PC-3 (cell line): Measurements from ENCODE around the gene GPR137B. TPM values are rescaled to one million over a fixed set of nuclear protein-coding genes. Genes with fewer than 3 reads are reported as not detected.

Experiments
- ATAC-seq: fragments of 200-7000 bp; cut with Tn5 transposase; 2 replicates; pipeline ENCODE4 v1.9.1; 2020; ENCODE audit warnings: mild to moderate bottlenecking, moderate library complexity
- BruUV-seq: library from RNA; stranded (reverse); fragments of 400-500 nt; replicated peaks from 2 replicates; lab custom pipeline; 2021; lab: Mats Ljungman, UMichigan
- CTCF ChIA-PET: fragments of 300-600 bp; sonication (Branson Sonifier 250); formaldehyde crosslinking; loops from one replicate; lab custom pipeline; 2022; ENCODE audit warnings: antibody characterized with exemption; lab: Charles Lee
- POLR2A ChIA-PET: fragments of 300-600 bp; sonication (Branson Sonifier 250); formaldehyde crosslinking; loops from one replicate; lab custom pipeline; 2022; ENCODE audit warnings: antibody characterized with exemption; ENCODE audit not compliant: unreplicated experiment; lab: Charles Lee
- DNase-seq: peaks from one replicate; pipeline ENCODE4 v3.0.0-alpha.2; 2015
- H2AFZ ChIP-seq: fragments of 300-600 bp; sonication (generic); 2 replicates; pipeline ENCODE4 v1.6.0; 2016; ENCODE audit warnings: antibody characterized with exemption, low read length
- H3F3A ChIP-seq: fragments of 300-600 bp; sonication (generic); one replicate; pipeline ENCODE4 v1.6.0; 2017; ENCODE audit warnings: antibody characterized with exemption, low read length, control low read depth, mild to moderate bottlenecking; ENCODE audit not compliant: unreplicated experiment
- H3K27ac ChIP-seq: fragments of 300-600 bp; sonication (generic); 2 replicates; pipeline ENCODE4 v1.5.1; 2016; ENCODE audit warnings: mild to moderate bottlenecking, low read length
- H3K27me3 ChIP-seq: fragments of 300-600 bp; sonication (generic); 2 replicates; pipeline ENCODE4 v1.6.1; 2016; ENCODE audit warnings: low read length, mixed read lengths
- H3K36me3 ChIP-seq: fragments of 300-600 bp; sonication (generic); 2 replicates; pipeline ENCODE4 v1.6.1; 2016; ENCODE audit warnings: low read depth, mixed run types, low read length, mixed read lengths
- H3K4me1 ChIP-seq: fragments of 300-600 bp; sonication (generic); 2 replicates; pipeline ENCODE4 v1.5.1; 2016; ENCODE audit warnings: low read length; ENCODE audit not compliant: insufficient read depth
- H3K4me2 ChIP-seq: fragments of 300-600 bp; sonication (generic); 2 replicates; pipeline ENCODE4 v1.6.0; 2016; ENCODE audit warnings: low read length
- H3K4me3 ChIP-seq: fragments of 300-600 bp; sonication (generic); 2 replicates; pipeline ENCODE4 v1.5.1; 2016; ENCODE audit warnings: mild to moderate bottlenecking, low read length, mixed read lengths
- H3K79me2 ChIP-seq: fragments of 300-600 bp; sonication (generic); 2 replicates; pipeline ENCODE4 v1.6.1; 2017; ENCODE audit warnings: low read length, mixed read lengths
- H3K9ac ChIP-seq: fragments of 300-600 bp; sonication (generic); 2 replicates; pipeline ENCODE4 v1.6.0; 2016; ENCODE audit warnings: mild to moderate bottlenecking, low read length
- H3K9me2 ChIP-seq: fragments of 300-600 bp; sonication (generic); replicated peaks from 2 replicates; pipeline ENCODE4 v1.6.1; 2016; ENCODE audit warnings: mixed run types, low read length, mixed read lengths
- H3K9me3 ChIP-seq: fragments of 300-600 bp; sonication (generic); 2 replicates; pipeline ENCODE4 v1.6.1; 2016; ENCODE audit warnings: low read length, mixed read lengths
- H4K20me1 ChIP-seq: fragments of 300-600 bp; sonication (generic); 2 replicates; pipeline ENCODE4 v1.6.1; 2016; ENCODE audit warnings: low read length, mixed read lengths
- EZH2 ChIP-seq: fragments of 300-600 bp; sonication (generic); IDR thresholded peaks from one replicate; pipeline ENCODE4 v1.6.1; 2017; ENCODE audit warnings: antibody characterized with exemption, mild to moderate bottlenecking, low read length; ENCODE audit not compliant: unreplicated experiment
- EZH2phosphoT487 ChIP-seq: fragments of 300-600 bp; sonication (generic); IDR thresholded peaks from 2 replicates; pipeline ENCODE4 v1.6.1; 2018; ENCODE audit warnings: mild to moderate bottlenecking, antibody characterized with exemption, low read length, borderline replicate concordance
- intact Hi-C: fragments of 100-400 bp; cut with micrococcal nuclease; formaldehyde crosslinking; loops from 2 replicates; pipeline ENCODE4 v1.9.0; 2023
- total RNA-seq: library from RNA; depleted of rRNA; stranded (reverse); fragments of >200 nt; gene quantifications from 2 replicates; pipeline ENCODE4 v1.2.3, GENCODE V29; 2014
- TF ChIP-seq, protein P1 (sequence below): fragments of 300-600 bp; sonication (generic); conservative IDR thresholded peaks from 2 replicates; pipeline ENCODE4 v1.5.1; 2017; ENCODE audit warnings: antibody characterized with exemption, low read depth, mild to moderate bottlenecking, low read length

GPR137B gene
- total RNA-seq, 1 experiment from 2014 or later: 2.3 TPM

- Histone ChIP-seq H3K36me3 (no peaks in the 10 kb centered on the region), H3F3A (no peaks in the 10 kb centered on the region), H3K79me2 (no peaks in the 10 kb centered on the region), H3K27ac (no peak overlapping the region), H3K4me1 (no peaks in the 10 kb centered on the region), H3K9ac (no peak overlapping the region), H3K9me2 (no peaks in the 10 kb centered on the region), H3K4me2 (no peak overlapping the region), H2AFZ (no peak overlapping the region), H3K4me3 (no peak overlapping the region), H3K27me3 (no peaks in the 10 kb centered on the region), H3K9me3 (no peaks in the 10 kb centered on the region), H4K20me1 (no peaks in the 10 kb centered on the region)
- DNase-seq: no peak
- no peak for TF ChIP-seq EZH2
- TF ChIP-seq, protein P1, sequence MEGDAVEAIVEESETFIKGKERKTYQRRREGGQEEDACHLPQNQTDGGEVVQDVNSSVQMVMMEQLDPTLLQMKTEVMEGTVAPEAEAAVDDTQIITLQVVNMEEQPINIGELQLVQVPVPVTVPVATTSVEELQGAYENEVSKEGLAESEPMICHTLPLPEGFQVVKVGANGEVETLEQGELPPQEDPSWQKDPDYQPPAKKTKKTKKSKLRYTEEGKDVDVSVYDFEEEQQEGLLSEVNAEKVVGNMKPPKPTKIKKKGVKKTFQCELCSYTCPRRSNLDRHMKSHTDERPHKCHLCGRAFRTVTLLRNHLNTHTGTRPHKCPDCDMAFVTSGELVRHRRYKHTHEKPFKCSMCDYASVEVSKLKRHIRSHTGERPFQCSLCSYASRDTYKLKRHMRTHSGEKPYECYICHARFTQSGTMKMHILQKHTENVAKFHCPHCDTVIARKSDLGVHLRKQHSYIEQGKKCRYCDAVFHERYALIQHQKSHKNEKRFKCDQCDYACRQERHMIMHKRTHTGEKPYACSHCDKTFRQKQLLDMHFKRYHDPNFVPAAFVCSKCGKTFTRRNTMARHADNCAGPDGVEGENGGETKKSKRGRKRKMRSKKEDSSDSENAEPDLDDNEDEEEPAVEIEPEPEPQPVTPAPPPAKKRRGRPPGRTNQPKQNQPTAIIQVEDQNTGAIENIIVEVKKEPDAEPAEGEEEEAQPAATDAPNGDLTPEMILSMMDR: no peak
- TF ChIP-seq EZH2phosphoT487: no peak
- BruUV-seq: no TSS peak
- intact Hi-C loops: no loop called here
- no peak for ATAC-seq
- CTCF ChIA-PET: no interaction called here
- POLR2A ChIA-PET: no interaction called here
Observed at GRCh38 chr1:236228411-236228810, 86.1 kb downstream of the GPR137B start.

- Histone ChIP-seq H3K9me2 (no peaks in the 10 kb centered on the region), H3F3A (no peaks in the 10 kb centered on the region), H3K36me3 (no peaks in the 10 kb centered on the region), H3K4me2 (no peak overlapping the region), H3K9me3 (no peaks in the 10 kb centered on the region), H3K4me3 (no peak overlapping the region), H3K27ac (no peak overlapping the region), H2AFZ (no peak overlapping the region), H3K4me1 (no peaks in the 10 kb centered on the region; the same call in 1 of the 2 replicates), H3K79me2 (no peaks in the 10 kb centered on the region), H3K9ac (no peak overlapping the region), H4K20me1 (no peaks in the 10 kb centered on the region), H3K27me3 (no peaks in the 10 kb centered on the region)
- intact Hi-C loops: no loop called here
- ATAC-seq: no peak
- POLR2A ChIA-PET: no interaction called here
- CTCF ChIA-PET: no interaction called here
- no TSS peak for BruUV-seq
- DNase-seq: no peak
- TF ChIP-seq EZH2 (no peak), EZH2phosphoT487 (no peak)
- TF ChIP-seq, protein P1: no peak
Observed at GRCh38 chr1:236235116-236235515, 92.8 kb downstream of the GPR137B start.

DNA sequence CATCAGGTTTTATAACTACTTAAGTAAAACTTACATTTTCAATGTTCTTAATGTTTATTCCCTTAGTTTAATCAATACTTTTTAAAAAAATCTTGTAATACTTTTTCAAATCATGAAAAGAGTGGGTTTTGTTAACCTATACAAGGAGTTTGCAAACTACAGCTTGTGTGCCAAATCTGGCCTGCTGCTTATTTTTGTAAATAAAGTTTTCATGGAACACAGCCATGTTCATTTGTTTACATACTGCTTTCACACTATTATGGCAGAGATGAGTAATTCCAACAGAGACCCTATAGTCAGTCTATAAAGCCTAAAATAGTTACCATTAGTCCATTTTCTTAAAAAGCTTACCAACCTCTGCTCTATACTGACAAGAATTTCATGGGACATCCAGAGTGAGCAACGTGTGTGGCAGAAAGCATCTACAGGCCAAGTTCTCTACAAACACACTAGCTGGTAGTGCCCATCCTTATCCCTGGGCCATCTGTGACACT is 96.8 kb downstream of the GPR137B start:
- DNase-seq (peak; percentile 21), ATAC-seq (peak; percentile 63)
- no peak overlapping the region for H3K4me2 ChIP-seq
- no peaks in the 10 kb centered on the region for H3F3A ChIP-seq
- H3K9ac ChIP-seq: no peak overlapping the region
- H3K79me2 ChIP-seq: no peaks in the 10 kb centered on the region
- H3K9me3 ChIP-seq: no peaks in the 10 kb centered on the region
- intact Hi-C loops: no loop called here
- no peak overlapping the region for H3K4me3 ChIP-seq
- TF ChIP-seq EZH2phosphoT487 (no peak), EZH2 (no peak)
- TF ChIP-seq, protein P1: no peak
- CTCF ChIA-PET: interaction anchor here (0.5 to 0.6 kb wide), 2 partner anchors 263 to 288 kb away, joined by 7 to 9 read pairs; no protein-coding TSS in a partner anchor
- no peaks in the 10 kb centered on the region for H3K9me2 ChIP-seq
- POLR2A ChIA-PET: no interaction called here
- H2AFZ ChIP-seq: no peak overlapping the region
- H3K27ac ChIP-seq: no peak overlapping the region
- no peaks in the 10 kb centered on the region for H3K27me3 ChIP-seq
- H4K20me1 ChIP-seq: no peaks in the 10 kb centered on the region
- BruUV-seq: no TSS peak
- H3K4me1 ChIP-seq: no peaks in the 10 kb centered on the region; the same call in 1 of the 2 replicates
- H3K36me3 ChIP-seq: no peaks in the 10 kb centered on the region
